GM12878 (cell line): ENCODE data around the gene ATP1A1. TPM values are rescaled to one million over a fixed set of nuclear protein-coding genes. Genes with fewer than 3 reads are reported as not detected.

Experiments used
- ATAC-seq: fragments of 200-7000 bp; cut with Tn5 transposase; 3 replicates; pipeline ENCODE4 v1.9.1; 2020; ENCODE audit warnings: mild to moderate bottlenecking, moderate library complexity
- BruUV-seq: library from RNA; stranded (reverse); fragments of 400-500 nt; replicated peaks from 2 replicates; lab custom pipeline; 2021; lab: Mats Ljungman, UMichigan
- CTCF ChIA-PET: fragments of 300-600 bp; sonication (Branson Sonifier 250); formaldehyde crosslinking; extraction: SDS; loops from one replicate; lab custom pipeline; 2021; ENCODE audit warnings: inconsistent platforms; lab: Yijun Ruan, JAX
- POLR2A ChIA-PET: fragments of 350-600 bp; formaldehyde crosslinking; extraction: SDS; loops from one replicate; lab custom pipeline; 2021; ENCODE audit warnings: inconsistent platforms; lab: Charles Lee
- RAD21 ChIA-PET: fragments of 300-600 bp; sonication (Branson Sonifier 250); formaldehyde crosslinking; loops from one replicate; lab custom pipeline; 2023; ENCODE audit warnings: antibody characterized with exemption; ENCODE audit not compliant: unreplicated experiment; lab: Charles Lee
- SMC1A ChIA-PET: fragments of 300-600 bp; sonication (Branson Sonifier 250); formaldehyde crosslinking; loops from one replicate; lab custom pipeline; 2023; ENCODE audit not compliant: unreplicated experiment, uncharacterized antibody; lab: Charles Lee
- DNase-seq: peaks from one replicate; pipeline ENCODE4 v3.0.0-alpha.2; 2011; ENCODE audit warnings: low read depth, low spot score
- FAIRE-seq: peaks from 3 replicates; lab custom pipeline; 2011; peaks lifted over from hg19 to GRCh38; lab: Jason Lieb, UNC
- H2AFZ ChIP-seq: 2 replicates; pipeline ENCODE4 v1.6.0; 2011; ENCODE audit warnings: low read depth, low read length, control low read depth; ENCODE audit not compliant: control insufficient read depth
- H3K27ac ChIP-seq: 2 replicates; pipeline ENCODE4 v1.5.1; 2011; ENCODE audit warnings: control low read depth; ENCODE audit not compliant: control insufficient read depth, insufficient read depth
- H3K27me3 ChIP-seq, 2 experiments: replicated peaks in 1 of 2; 2 replicates each; pipeline versions ENCODE4 v1.6.0 to v1.6.1; 2011; ENCODE audit warnings: low read length in 1 of 2; ENCODE audit not compliant: control insufficient read depth in 2 of 2, insufficient read depth in 2 of 2
- H3K36me3 ChIP-seq, 2 experiments: 2 replicates each; pipeline ENCODE4 v1.5.1; 2011; ENCODE audit warnings: low read length in 1 of 2; ENCODE audit not compliant: control insufficient read depth in 2 of 2, insufficient read depth in 2 of 2
- H3K4me1 ChIP-seq: 2 replicates; pipeline ENCODE4 v1.6.1; 2011; ENCODE audit warnings: mild to moderate bottlenecking, low read length, moderate library complexity, mixed read lengths; ENCODE audit not compliant: control insufficient read depth, insufficient read depth
- H3K4me2 ChIP-seq: 2 replicates; pipeline ENCODE4 v1.6.0; 2011; ENCODE audit warnings: control low read depth; ENCODE audit not compliant: control insufficient read depth, insufficient read depth
- H3K4me3 ChIP-seq: fragments of 200-600 bp; sonication (generic); 2 replicates; pipeline ENCODE4 v1.5.1; 2016
- H3K79me2 ChIP-seq: 2 replicates; pipeline ENCODE4 v1.6.0; 2011; ENCODE audit warnings: low read length; ENCODE audit not compliant: control insufficient read depth, insufficient read depth
- H3K9ac ChIP-seq: 2 replicates; pipeline ENCODE4 v1.8.0; 2011; ENCODE audit warnings: low read length, control low read depth, mixed read lengths; ENCODE audit not compliant: control insufficient read depth, insufficient read depth
- H3K9me3 ChIP-seq: replicated peaks from 3 replicates; pipeline ENCODE4 v1.5.1; 2011; ENCODE audit warnings: mild to moderate bottlenecking, low read length; ENCODE audit not compliant: control insufficient read depth, insufficient read depth
- H4K20me1 ChIP-seq: 2 replicates; pipeline ENCODE4 v1.6.0; 2011; ENCODE audit not compliant: control insufficient read depth, insufficient read depth
- BCL3 ChIP-seq: IDR thresholded peaks from 2 replicates; pipeline ENCODE4 v1.6.1; 2011; ENCODE audit warnings: borderline replicate concordance, low read depth, mild to moderate bottlenecking, moderate library complexity, low read length; ENCODE audit not compliant: insufficient read depth, poor library complexity, severe bottlenecking
- BHLHE40 ChIP-seq, 2 experiments: fragments of 450-650 bp in 1 of 2; IDR thresholded peaks; 2 replicates each; pipeline ENCODE4 v1.6.1; 2011 to 2017; ENCODE audit warnings: low read depth in 2 of 2, borderline replicate concordance in 1 of 2, improper control_type of control experiment in 1 of 2, low read length in 1 of 2, mild to moderate bottlenecking in 1 of 2
- CBFB ChIP-seq: IDR thresholded peaks from 2 replicates; pipeline ENCODE4 v1.6.1; 2016; ENCODE audit warnings: antibody characterized with exemption, low read depth
- EP300 ChIP-seq, 2 experiments: fragments of 150-350 bp in 1 of 2; IDR thresholded peaks; 2 replicates each; pipeline ENCODE4 v1.6.1; 2011 to 2012; ENCODE audit warnings: low read depth in 2 of 2, low read length in 2 of 2, borderline replicate concordance in 1 of 2, improper control_type of control experiment in 1 of 2, inconsistent platforms in 1 of 2; ENCODE audit not compliant: control insufficient read depth in 1 of 2
- NRF1 ChIP-seq: conservative IDR thresholded peaks from 2 replicates; pipeline ENCODE4 v1.6.1; 2011; ENCODE audit warnings: mild to moderate bottlenecking, low read depth, low read length, improper control_type of control experiment
- POLR2AphosphoS5 ChIP-seq: IDR thresholded peaks from 2 replicates; pipeline ENCODE4 v1.6.1; 2011; ENCODE audit warnings: mild to moderate bottlenecking, low read length, inconsistent platforms
- RAD21 ChIP-seq: IDR thresholded peaks from 2 replicates; pipeline ENCODE4 v1.6.1; 2011; ENCODE audit warnings: mild to moderate bottlenecking, low read depth, low read length, moderate library complexity; ENCODE audit not compliant: insufficient read depth
- RB1 ChIP-seq: fragments of 450-650 bp; formaldehyde crosslinking; IDR thresholded peaks from 2 replicates; pipeline ENCODE4 v1.6.1; 2017; ENCODE audit warnings: mild to moderate bottlenecking, borderline replicate concordance
- SRF ChIP-seq, 2 experiments: IDR thresholded peaks; 2 replicates each; pipeline ENCODE4 v1.6.1; 2011; ENCODE audit warnings: low read depth in 2 of 2, low read length in 2 of 2, mild to moderate bottlenecking in 1 of 2, moderate library complexity in 1 of 2
- SUPT20H ChIP-seq: IDR thresholded peaks from 2 replicates; pipeline ENCODE4 v1.6.1; 2011; ENCODE audit warnings: low read depth, mild to moderate bottlenecking, low read length, moderate library complexity, borderline replicate concordance; ENCODE audit not compliant: control insufficient read depth
- YY1 ChIP-seq: IDR thresholded peaks from 2 replicates; pipeline ENCODE4 v1.6.1; 2011; ENCODE audit warnings: low read depth, mild to moderate bottlenecking, low read length
- WGBS: methylation state at CpG from one replicate; pipeline ENCODE4 v1.1.6; 2016; ENCODE audit warnings: low lambda C conversion rate; ENCODE audit not compliant: insufficient replicate concordance, insufficient coverage; ENCODE audit errors: missing lambda C conversion rate; 5-methylcytosine and 5-hydroxymethylcytosine counted together
- in situ Hi-C: fragments of 300-500 bp; cut with MboI; formaldehyde crosslinking; loops from 9 replicates; pipeline ENCODE4 v1.14.3; 2018; ENCODE audit warnings: mixed read lengths
- intact Hi-C: fragments of 100-400 bp; cut with micrococcal nuclease; formaldehyde crosslinking; loops from one replicate; pipeline ENCODE4 v1.14.2; 2022; ENCODE audit not compliant: unreplicated experiment
- polyA plus RNA-seq, 11 experiments: library from polyadenylated mRNA; depleted of rRNA in 4 of 11; unstranded in 6 of 11; stranded (reverse) in 5 of 11; fragments of >200 nt; fragmentation: Nextera tagmentation in 4 of 11; fragmentation: Illumina TruSeq in 1 of 11; extraction: Ambion mirVana in 4 of 11; extraction: Trizol in 1 of 11; gene quantifications; 1 replicate in 1 of 11; 2 replicates in 10 of 11; pipeline versions ENCODE4 v1.2.1 to v1.2.3, GENCODE V29; 2011 to 2016; ENCODE audit warnings: inconsistent platforms in 2 of 11, missing spikeins in 2 of 11, low read depth in 1 of 11
- total RNA-seq, 4 experiments: library from RNA; depleted of rRNA in 3 of 4; stranded (reverse); fragments of >200 nt in 3 of 4; fragmentation: Illumina TruSeq in 1 of 4; extraction: Trizol in 1 of 4; gene quantifications; 2 replicates each; pipeline versions ENCODE4 v1.2.1 to v1.2.3, GENCODE V29; 2013 to 2021

ATP1A1 gene
- total and polyA plus RNA-seq, 10 of the 15 experiments (the other 5 are each of a cell fraction or from before 2014, with no cell fraction given), result 113 to 566 (median 313) TPM

DNA sequence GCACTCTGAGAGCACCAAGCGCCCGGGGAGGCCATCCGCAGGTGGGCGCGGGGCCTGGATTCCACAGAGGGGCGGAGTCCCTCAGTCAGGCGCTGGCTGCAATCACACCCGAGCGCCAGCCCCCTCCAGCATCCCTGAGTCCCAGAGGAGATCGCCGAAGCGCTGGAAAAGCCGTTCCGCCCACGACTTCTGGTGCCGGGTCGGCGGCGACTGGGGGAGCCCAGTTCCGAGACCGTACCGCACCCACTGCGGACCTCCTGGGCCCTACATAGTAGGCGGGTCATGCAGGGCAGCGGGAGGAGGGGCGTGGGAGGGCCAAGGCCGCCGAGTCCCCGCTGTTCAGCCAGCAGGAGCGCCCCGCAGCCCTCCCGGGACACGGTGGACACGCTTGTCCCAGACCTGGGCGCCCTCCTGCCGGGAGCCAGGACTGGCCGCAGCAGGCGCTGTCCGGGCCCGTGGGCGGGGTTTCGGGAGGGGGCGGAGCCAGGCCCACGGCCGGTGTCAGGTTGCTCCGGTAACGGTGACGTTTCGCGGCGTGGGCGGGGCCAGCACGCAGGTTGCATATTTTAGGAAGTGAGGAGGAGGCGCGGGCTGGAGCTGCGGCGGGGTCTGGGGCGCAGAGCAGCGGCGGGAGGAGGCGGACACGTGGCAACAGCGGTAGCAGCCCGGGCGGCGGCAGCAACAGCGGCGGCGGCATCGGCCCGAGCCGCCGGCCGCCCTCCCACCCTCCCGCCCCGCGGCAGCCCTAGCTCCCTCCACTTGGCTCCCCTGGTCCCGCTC, at the start of gene ATP1A1 (continued):
- 0 out of 2 replicates have a peak, but pooled peaks have one; percentile 21 for TF ChIP-seq CBFB
- TF ChIP-seq BHLHE40 (IDR thresholded peaks at IDR 0.05; ENCODE audit: borderline replicate concordance in 1 of 2, low read depth in 2 of 2, low read length in 1 of 2), result peak; percentile 67 to 77
- peak; percentile 84 for TF ChIP-seq POLR2AphosphoS5
- TF ChIP-seq RB1, result 0 out of 2 replicates have a peak, but pooled peaks have one; percentile 14
- TF ChIP-seq SUPT20H, result no peak
- peak; percentile 36 for TF ChIP-seq NRF1
- TF ChIP-seq RAD21, result no peak
- TF ChIP-seq YY1, result peak; percentile 39; the same call in 1 of the 2 replicates
- peak; percentile 58 for TF ChIP-seq BCL3
- TF ChIP-seq, all 136 proteins: peak for 46

GRCh38 chr1:116323491-116323890, 49.6 kb upstream of the ATP1A1 start:
- Histone ChIP-seq H3K27ac (no peak overlapping the region), H3K4me2 (no peak overlapping the region), H4K20me1 (no peaks in the 10 kb centered on the region), H3K9me3 (no peaks in the 10 kb centered on the region), H3K36me3 (no peaks in the 10 kb centered on the region), H3K4me1 (peaks cover 6% of the 10 kb centered on the region), H3K79me2 (no peaks in the 10 kb centered on the region), H3K4me3 (no peak overlapping the region), H3K9ac (no peak overlapping the region), H3K27me3 (no peaks in the 10 kb centered on the region; a peak in 1 of 4 replicates), H2AFZ (no peak overlapping the region)
- SMC1A ChIA-PET, result interaction anchor here (1.6 kb wide), 1 partner anchor 11 kb away, joined by 4 read pairs; no protein-coding TSS in a partner anchor
- POLR2A ChIA-PET, result no interaction called here
- intact Hi-C loops (no loop called here), in situ Hi-C loops (no loop called here)
- TF ChIP-seq SRF (IDR thresholded peaks at IDR 0.05; ENCODE audit: low read depth in 2 of 2, low read length in 2 of 2) (no peak), EP300 (IDR thresholded peaks at IDR 0.05; ENCODE audit: borderline replicate concordance in 1 of 2, control insufficient read depth in 1 of 2, low read depth in 2 of 2, low read length in 2 of 2) (no peak)
- BruUV-seq, result no TSS peak
- CTCF ChIA-PET, result no interaction called here
- FAIRE-seq (no peak), ATAC-seq (no peak), DNase-seq (no peak)
- RAD21 ChIA-PET, result no interaction called here
- WGBS, result 32% methylated on average over 2 of the region's 2 CpGs
